Measurements from ENCODE around the gene DNM3.

DNM3 gene

DNA sequence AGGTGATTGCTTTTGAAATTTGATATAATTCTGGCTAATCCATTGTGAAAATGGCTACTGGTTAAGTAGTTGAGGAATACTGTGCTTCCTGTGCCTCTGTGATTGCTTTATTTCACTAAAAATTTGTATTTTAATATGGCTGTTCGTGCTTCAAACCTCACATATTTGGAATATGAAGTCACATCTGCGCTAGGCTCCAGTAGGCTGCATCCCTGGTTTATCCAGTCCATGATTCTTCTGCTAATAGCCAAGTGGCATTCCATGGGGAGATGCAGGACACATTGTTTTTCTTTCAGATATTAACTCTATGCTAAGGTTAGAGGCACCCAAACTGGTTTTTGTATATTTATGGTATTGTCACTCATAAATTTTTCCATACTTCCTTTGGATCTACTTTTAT is 25.9 kb downstream of the DNM3 start:
- DNase-seq (ENCODE audit: low read depth): no peak
- H3K4me3 ChIP-seq (ENCODE audit: low read length): no peak overlapping the region
- TF ChIP-seq, protein P1, sequence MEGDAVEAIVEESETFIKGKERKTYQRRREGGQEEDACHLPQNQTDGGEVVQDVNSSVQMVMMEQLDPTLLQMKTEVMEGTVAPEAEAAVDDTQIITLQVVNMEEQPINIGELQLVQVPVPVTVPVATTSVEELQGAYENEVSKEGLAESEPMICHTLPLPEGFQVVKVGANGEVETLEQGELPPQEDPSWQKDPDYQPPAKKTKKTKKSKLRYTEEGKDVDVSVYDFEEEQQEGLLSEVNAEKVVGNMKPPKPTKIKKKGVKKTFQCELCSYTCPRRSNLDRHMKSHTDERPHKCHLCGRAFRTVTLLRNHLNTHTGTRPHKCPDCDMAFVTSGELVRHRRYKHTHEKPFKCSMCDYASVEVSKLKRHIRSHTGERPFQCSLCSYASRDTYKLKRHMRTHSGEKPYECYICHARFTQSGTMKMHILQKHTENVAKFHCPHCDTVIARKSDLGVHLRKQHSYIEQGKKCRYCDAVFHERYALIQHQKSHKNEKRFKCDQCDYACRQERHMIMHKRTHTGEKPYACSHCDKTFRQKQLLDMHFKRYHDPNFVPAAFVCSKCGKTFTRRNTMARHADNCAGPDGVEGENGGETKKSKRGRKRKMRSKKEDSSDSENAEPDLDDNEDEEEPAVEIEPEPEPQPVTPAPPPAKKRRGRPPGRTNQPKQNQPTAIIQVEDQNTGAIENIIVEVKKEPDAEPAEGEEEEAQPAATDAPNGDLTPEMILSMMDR (conservative IDR thresholded peaks at IDR 0.05; ENCODE audit: low read depth, low read length): no peak

DNA sequence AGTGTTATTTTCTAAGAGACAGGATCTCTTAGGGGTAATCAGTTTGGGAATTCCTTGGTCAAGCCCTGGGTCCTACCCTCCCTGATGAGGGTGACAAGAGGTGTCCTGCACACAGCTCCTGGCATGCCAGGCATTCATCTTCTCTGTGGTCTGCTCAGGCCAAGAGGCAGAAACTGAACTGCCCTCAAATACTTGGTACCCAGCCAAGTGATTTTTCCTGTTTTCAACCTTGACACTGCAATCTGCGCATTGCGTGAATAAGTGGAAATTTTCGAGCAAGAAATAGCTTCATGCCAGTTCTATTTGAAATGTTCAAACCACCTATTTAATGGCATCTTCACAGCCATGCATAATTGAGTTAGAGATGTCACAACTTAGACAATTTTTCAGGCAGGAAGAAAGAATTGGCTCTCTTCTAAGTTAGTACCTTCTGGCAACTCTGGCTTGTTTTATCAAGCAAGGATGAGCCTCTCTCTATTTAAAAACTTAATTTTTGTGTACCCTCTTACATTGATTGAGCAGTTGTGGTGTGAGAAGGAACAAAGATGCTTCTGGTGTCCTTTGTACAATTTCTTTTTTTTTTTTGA is 27.0 kb downstream of the DNM3 start:
- H3K4me3 ChIP-seq (ENCODE audit: low read length): no peak overlapping the region
- TF ChIP-seq, protein P1 (conservative IDR thresholded peaks at IDR 0.05; ENCODE audit: low read depth, low read length): no peak
- no peak for DNase-seq (ENCODE audit: low read depth)

DNA sequence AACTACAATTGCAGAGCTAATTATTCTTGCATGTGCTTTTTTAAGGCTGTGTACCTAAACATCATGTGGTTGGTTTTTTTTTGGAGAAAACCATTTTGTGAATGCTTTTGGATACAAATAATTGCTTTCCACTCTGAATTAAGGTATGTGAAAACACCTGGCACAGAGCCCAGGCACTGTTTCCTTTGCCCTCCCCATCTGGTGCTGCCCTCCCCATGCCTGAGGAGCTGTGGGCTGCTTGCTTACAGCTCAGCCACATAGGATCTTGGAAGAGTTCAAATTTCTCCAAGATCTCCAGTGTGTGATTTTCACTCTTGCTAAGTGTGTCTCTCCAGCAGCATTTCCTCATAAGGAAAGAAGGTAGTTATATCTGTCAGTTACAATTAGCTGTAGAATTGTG is 27.8 kb downstream of the DNM3 start:
- no peak overlapping the region for H3K4me3 ChIP-seq (ENCODE audit: low read length)
- TF ChIP-seq, protein P1 (conservative IDR thresholded peaks at IDR 0.05; ENCODE audit: low read depth, low read length): no peak
- peak; percentile 7 for DNase-seq (ENCODE audit: low read depth)

DNA sequence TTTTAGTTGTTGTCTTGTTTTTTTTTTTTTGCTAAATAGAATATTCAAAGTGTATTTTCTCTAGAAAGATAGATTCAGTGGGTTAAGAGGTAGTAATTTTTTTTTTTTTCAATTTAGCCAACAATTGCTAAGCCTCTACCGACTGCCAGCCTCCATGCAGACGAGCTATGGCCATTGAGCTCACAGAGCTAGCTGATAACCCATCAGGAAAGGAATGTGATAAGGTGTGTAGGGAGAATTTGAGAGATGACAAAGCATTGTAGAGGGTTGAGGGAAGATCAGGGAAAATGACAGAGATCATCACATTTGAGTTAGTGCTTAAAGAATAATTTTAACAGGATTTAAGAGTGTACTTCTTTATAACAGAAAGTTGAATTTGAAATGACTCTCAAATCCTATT is 30.6 kb downstream of the DNM3 start:
- no peak overlapping the region for H3K4me3 ChIP-seq (ENCODE audit: low read length)
- no peak for DNase-seq (ENCODE audit: low read depth)
- TF ChIP-seq, protein P1 (conservative IDR thresholded peaks at IDR 0.05; ENCODE audit: low read depth, low read length): no peak

DNA sequence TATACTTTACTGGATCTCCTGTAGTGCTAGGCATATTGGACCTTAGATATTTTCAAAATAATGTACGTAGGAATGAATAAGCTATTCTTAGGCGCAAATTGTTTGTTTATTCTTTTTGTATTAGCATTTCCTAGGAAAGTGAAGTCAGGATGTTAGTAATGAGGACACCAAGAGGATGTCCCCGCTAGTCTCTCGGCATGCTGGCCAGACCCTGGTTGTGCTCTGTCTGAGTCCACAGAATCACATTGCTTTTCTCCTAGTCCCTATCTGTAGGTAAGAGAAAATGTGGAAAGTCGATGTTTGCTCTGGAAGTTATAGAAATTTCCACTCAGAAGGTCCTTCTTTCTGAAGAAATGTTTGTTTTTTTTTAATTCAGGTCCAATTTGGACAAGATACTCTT is 31.1 kb downstream of the DNM3 start:
- H3K4me3 ChIP-seq (ENCODE audit: low read length): no peak overlapping the region
- TF ChIP-seq, protein P1 (conservative IDR thresholded peaks at IDR 0.05; ENCODE audit: low read depth, low read length): no peak

DNA sequence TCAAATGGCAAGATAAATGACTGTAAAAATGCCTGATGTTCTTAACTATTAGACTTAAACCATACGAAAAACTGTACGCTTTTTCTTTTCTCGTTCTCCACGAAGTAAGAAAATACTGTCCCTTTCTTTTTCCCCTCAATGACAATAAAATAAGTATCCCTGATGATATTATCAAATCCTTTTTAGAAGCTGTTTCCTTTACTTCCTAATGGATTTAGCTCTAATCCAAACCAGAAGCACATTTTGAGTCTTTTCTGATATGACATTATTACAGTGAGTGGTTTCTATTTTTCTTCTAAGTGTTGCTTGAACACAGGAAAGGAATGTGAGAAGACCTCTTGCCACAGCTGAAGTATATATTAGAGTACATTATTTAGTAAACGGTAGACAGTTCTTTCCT is 32.4 kb downstream of the DNM3 start:
- TF ChIP-seq, protein P1 (conservative IDR thresholded peaks at IDR 0.05; ENCODE audit: low read depth, low read length): no peak
- H3K4me3 ChIP-seq (ENCODE audit: low read length): no peak overlapping the region
- DNase-seq (ENCODE audit: low read depth): no peak

More for the DNA sequence above, 31.1 kb downstream of the DNM3 start:
- DNase-seq (ENCODE audit: low read depth): no peak

DNA sequence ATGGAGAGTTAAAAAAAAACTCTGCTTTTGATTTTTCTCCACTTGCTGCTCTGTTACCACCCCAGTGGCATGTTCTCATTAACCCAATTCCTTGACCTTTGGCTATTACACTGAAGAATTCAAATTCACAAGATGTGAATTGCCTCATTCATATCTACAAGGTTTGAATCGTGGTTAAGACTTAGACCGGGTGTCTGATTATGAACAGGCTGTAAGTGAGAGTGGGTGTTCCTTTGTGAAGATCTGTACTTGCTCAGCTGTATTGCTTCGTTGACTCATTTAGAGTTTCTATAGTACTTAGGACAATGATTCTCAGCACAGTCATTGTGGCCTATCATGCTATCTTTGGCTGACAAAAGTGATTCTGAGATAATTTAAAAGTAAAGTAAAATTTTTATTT is 36.4 kb downstream of the DNM3 start:
- TF ChIP-seq, protein P1 (conservative IDR thresholded peaks at IDR 0.05; ENCODE audit: low read depth, low read length): no peak
- no peak for DNase-seq (ENCODE audit: low read depth)
- H3K4me3 ChIP-seq (ENCODE audit: low read length): no peak overlapping the region
